GM21423 (cell line): ENCODE data around the gene IZUMO4.

ENCODE experiments used
- ATAC-seq: cut with Tn5 transposase; IDR thresholded peaks from one replicate; pipeline ENCODE4 v1.9.1; 2021; ENCODE audit warnings: mild to moderate bottlenecking, moderate library complexity; ENCODE audit not compliant: unreplicated experiment

Gene IZUMO4, protein sequence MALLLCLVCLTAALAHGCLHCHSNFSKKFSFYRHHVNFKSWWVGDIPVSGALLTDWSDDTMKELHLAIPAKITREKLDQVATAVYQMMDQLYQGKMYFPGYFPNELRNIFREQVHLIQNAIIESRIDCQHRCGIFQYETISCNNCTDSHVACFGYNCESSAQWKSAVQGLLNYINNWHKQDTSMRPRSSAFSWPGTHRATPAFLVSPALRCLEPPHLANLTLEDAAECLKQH

DNA sequence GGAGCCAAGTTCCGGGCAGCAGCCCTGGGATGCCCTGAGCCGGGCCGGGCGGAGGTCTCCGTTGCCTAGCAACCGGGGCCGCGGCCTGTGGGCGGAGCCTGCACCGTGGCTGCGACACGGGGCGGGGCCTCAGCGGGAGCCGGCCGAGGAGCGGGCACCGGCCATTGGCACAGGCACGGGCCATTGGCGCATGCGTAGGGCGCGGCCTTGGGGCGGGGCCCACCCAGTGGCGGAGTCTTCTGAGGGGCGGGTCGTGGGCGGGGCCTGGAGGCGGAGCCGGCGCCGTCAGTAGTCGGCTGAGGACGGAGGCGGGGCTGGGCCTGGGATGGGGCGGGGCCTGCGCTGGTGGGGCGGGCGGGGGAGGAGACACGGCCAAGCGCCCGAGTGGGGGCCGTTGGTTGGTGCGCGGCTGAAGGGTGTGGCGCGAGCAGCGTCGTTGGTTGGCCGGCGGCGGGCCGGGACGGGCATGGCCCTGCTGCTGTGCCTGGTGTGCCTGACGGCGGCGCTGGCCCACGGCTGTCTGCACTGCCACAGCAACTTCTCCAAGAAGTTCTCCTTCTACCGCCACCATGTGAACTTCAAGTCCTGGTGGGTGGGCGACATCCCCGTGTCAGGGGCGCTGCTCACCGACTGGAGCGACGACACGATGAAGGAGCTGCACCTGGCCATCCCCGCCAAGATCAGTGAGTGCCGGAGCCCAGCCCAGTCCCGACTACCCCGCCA, at the start of gene IZUMO4:
IZUMO4 (plus strand) TSS at position 436 of the 723 bp plus-strand sequence; CDS start at position 467, 31 bp downstream.
- ATAC-seq = peak; percentile 59

DNA sequence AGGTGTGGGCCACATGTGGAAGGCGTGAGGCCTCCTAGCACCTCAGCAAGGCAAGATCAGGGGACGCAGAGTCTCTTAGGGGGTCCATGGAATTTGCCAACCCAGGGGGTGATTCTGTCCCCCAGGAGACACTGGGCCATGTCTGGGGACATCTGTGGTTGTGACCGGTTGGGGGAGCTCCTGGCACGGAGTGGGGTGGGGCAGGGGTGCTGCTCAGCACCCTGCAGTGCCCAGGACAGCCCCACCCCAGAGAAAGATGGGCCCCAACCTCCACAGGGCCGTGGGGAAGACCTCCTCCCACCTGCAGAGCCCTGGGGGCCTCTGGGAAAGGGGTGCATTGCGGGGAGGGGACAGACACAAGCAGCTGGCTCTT, 49.7 kb upstream of the IZUMO4 start:
- ATAC-seq = no peak

DNA sequence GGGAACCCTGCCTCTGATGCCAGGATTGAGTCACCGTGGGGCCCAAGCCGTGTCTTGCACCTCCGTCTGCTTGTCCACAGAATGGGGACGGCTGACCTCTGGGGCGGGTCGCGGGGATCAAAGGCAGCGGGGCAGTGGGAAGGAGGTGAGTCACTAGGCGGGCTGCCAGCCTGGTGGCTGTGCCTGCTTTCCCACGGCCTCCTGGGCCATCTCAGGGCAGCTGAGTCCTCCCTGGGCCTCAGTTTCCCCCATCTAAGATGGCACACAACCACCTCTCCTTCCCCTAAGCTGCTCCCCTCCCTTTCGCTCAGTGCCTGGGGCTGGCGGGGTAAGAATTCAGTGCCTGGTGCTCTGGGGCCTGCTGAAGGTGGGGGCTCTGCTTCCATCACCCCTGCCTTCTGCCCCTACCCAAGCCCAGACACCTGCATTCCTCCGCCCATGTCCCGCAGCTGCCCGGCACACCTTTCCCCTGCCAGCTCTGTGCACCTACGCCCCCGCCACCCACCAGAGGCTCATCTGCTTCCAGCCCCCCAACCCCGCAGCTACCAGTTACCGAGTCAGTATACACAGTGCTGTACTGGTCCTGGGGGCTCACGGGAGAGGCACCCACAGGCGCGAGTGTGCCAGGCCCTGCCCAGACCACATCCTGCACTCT, 49.1 kb upstream of the IZUMO4 start:
- no peak for ATAC-seq

DNA sequence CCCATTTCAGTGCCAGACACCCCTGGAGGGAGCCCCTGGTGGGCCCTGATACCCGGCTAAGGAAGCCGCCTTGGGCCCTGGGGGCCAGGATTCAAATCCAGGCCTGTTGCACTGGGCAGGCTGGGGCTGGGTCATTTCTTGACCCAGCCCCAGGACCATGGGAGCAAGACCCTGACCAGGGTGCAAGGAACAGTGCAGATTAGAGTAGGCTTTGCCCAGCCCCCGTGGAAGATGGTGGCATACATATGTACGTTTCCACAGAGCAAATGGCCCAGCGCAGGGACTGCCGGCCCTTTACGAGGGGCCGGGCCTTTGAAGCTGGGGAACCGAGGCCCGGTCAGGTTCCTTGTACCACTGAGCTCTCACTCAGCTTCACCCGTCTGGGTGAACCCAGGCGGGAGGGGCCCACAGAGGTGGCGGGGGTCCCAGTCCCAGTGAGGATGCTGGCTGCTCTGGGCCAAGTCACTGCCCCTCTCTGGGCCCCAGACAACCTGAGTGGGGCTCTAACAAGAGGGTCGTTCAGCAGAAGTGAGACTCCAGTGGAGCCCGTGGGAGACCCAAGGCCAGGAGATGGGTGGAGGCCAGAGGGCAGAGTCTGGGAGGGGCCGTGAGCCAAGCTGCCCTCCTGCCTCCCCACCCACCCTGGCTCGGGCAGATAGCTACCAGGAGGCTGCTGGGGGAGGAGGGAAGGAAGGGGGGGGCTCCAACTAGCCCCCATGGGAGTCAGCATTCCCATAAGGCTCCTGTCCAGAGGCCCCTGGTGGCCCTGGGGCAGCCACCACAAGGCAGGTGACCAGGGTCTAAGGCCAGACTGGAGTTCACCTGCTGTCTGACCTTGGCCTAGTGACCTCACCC, 48.4 kb upstream of the IZUMO4 start:
- no peak for ATAC-seq

DNA sequence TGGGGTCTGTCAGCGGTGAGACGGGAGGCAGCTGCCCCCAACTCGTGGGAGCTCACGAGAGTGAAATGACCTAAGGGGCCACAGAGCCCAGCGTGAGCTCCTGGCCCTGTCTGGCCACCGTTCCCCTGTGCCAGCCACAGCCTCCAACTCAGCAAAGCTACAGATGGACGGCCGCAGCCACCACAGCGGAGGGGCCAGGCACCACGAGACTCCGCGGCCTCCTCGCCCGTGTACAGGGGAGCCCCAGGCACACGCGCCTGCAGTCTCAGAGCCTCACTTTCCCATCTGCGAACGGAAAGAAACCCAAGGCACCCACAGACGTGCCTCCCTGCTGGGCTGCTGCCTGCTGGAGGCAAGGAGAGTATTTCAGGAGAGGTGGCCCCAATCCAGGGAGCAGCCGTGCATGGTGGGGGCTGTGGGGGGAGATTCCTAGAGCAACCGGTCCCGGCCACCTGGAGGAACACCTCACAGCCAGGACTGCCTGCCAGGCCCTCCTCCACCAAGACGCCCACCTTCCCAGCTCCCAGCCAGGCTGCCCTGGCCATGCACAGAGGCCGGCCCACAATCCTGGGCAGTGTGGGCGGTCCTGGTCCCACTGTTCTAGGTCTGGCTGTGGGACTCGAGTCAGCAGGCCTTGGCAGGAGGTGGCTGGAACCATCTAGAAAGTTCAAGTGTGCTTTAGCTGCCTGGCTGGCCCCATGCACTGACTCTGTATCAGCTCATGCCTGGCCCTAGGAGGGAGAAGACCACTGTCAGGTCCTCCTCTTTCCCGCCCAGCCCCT, 47.6 kb upstream of the IZUMO4 start:
- ATAC-seq = no peak

DNA sequence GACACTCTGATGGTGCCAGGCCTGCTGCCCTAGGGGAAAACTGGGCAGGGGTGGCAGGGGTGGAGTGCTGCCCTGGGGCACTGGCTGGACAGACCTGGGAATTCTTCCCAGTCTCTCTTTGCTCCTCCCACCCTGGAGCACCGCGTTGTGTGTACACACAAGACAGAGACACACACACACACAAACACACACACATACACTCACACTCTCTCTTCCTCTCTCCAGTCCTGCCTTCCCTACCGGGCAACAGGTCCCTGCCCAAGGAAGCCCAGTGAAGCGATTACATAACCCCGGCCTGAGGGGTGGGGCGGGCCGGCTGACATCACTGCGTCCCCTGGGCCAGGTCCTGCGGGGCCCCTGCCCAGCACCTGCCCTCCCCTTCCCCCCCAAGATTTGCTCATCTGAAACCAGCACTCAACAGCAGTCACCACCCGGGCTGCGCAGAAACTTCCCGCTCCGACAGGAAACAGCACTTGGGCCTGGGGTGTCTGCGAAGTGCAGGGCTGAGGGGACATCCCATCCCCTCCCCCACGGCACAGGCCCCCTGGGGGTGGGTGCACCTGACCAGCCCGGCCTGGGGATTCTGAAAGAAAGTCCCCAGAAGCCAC, 46.9 kb upstream of the IZUMO4 start:
- no peak for ATAC-seq

DNA sequence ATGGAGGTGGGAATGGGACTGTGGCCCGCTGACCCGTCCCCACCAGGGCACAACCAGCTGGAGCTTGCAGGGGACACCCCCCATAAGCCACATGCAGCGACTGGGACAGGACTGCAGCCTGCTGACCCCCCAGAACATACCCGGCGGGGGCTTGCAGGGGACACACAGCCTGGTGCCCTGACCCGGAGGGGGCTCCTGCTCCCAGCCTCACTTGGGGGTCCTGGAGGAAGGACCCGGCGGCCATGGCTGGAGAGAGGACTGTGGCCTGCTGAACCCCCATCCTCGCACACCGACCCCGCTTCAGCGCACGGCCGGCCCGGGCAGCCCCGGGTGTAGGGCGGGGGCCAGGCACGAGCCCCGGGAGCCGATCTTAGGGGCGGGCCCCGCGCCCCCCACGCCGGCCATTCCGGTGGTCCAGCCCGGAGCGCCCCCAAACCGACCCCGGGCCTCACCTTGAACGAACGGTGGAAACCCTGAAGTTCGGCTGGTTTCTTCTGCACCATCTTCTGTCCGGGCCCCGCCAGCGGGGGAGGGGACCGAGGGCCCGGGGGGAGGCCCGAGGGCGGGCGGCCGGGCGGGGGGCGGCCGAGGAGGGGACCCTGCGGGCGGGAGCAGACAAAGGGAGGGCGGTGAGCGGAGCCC, 46.2 kb upstream of the IZUMO4 start:
- ATAC-seq = peak; percentile 2

DNA sequence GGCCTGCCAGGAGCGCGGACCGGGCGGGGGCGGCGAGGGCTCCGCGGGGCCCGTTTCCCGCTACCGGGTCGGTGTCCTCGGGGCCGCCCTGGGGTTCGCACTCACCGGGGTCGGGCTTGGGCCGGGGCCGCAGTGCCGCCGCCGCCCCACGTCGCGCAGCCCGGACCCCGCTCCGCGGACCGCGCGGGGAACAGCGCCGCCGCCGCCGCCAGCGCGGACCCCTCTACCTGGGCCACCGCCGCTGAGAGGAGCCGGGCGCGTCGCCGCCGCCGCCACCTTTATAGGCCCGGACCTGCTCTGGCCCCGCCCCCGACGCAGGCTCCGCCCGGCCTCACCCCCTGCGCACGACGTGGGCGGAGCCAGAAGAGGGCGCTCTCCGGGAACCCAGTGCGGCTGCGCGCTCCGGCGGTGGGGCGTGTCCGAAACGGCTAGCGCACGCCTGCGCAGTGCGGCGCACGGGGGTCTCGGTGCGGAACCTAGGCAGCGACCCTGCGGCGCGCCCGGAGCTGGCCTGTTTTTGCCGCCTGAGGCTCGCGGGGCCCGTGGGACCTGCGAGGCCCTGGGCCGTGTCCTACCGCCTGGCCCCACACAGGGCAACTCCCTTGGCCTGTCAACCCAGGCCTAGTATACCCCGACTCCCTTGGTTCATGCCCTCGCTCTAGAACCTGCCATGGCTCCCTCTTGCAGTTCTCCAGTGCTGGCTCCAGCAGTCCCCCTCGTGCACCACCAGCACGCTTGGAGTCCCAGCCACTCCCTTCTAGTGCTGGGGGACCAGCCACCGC, 45.5 kb upstream of the IZUMO4 start, which contains the start of gene MKNK2:
MKNK2 (minus strand) TSS at position 254 of the 782 bp plus-strand sequence. CDS start 393 bp downstream, outside the sequence.
- peak; percentile 53 for ATAC-seq

DNA sequence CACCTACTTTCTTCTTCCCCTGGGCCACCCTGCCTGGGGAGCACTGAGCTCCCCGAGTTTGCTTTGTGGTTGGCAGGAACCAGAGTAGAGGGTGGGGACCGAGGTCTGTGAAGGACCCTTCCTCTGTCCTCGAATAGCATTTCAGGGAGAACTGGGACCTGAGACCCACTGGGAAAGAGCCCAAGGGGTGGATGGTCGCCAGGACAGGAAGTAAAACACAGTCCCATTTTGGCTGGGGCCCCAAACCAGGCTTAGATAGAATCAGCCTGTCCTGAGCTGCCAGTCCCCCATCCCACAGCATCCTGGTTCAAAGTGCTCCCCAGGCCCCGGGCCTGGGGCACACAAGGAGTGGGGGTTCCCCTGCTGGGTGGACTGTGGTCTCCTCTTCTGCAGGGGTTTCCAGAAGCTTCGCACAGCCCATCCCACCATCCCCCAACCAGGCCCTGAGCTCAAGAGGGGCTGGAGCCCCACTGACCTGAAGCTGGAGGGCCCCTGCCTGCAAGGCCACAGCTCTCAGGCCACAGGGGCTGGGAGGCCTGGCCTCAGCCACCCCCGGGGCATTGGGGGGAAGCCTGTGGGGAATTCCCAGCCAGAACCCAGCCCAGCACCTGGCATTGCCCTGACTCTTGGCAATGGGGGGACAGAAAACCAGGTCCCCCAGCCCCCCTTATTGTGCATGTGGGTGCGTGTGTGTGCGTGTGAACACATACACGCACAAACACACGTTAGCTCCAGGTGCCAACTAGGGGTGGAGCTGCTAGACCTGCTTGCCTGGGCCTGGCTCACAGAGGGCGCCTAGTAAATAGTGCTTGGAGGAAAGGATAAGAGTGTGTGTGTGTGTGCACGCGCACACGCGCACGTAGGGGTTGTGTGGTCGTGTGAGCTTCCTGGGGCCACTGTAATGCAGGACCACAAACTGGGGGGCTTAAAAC, 44.7 kb upstream of the IZUMO4 start:
- ATAC-seq = no peak

DNA sequence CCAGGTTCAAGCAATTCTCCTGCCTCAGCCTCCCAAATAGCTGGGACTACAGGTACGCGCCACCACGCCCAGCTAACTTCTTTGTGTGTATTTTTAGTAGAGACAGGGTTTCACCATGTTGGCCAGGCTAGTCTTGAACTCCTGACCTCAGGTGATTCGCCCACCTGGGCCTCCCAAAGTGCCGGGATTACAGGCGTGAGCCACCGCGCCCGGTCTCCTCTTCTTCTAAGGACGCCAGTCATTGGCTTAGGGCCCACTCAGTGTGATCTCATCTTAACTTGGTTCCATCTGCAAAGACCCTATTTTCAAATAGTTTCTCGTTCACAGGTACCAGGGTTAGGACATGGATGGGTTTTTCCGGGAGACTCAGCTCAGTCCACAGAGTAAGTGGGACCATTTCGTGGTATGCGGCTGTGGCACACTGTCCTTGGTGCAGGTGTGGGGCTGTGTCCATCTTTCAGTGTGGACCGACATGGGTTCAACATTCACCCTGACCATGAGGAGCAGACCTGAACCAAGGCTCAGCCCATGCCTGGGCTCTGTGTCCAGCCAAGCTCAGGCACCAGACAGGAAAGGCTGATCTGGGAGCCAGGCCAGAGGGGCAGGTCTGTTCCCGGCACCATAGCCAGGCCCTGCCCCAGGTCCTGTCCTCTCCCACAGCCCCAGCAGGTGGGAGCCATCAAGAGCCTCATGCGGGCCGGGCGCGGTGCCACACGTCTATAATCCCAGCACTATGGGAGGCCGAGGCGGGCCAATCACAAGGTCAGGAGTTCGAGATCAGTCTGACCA, 42.9 kb upstream of the IZUMO4 start:
- ATAC-seq = no peak

DNA sequence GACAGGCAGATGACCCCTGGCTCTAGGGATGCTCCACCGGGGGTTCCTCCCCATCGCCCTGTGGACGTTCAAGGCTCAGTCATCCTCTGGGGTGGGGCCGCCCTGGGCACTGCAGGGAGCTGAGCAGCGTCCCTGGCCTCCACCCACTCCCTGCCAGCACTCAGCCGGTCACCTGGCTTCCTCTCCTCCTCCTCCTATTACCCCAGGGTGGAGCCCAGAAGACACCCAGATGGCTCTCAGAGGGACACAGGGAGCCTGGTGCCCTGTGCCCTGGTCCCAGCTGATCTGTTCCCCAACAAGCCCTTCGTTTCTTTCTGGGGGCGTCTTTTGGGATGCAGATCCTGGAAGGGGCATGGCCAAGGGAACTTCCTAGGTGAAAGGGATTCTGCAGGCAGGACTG, 42.0 kb upstream of the IZUMO4 start:
- ATAC-seq = no peak

DNA sequence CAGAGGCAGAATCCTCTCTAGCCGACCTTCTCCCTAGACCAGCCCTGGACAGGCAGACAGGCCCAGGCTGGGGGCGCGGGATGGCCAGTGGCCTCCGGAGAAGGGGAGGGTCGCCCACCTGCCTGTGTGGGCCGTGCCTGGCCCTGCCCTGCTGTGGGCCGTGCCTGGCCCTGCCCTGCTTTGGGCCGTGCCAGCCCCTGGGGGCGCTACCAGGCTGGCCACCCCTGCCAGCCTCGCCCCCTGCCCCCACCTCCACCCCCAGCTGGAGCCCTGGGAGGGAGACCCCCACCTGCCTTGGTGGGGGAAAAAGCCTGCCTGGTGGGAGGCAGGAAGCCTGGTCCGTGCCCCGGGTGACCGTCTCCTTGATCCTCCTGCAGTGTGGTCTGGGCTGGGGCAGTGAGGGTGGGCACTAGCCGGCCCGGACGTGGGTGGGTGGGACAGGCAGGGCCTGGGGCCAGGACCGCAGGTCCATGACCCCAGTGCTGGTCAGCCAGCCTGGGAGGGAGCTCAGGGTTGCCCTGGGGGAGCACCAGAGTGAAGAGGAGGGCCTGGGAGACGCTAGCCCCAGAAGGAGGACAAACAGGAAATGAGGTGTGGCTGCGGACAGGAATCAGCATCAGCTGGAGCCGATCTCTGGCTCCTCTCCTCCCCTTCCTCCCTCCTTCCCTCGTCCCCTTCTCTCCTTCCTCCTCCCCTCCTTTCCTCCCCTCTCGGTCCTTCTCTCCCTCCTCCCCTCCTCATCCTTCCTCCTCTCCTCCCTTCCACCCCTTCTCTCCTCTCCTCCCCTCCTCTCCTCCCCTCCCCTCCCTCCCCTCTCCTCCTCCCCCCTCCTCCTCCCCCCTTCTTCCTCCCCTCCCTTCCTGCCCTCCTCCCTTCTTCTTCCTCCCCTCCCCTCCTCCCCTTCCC, 40.5 kb upstream of the IZUMO4 start:
- ATAC-seq = no peak

DNA sequence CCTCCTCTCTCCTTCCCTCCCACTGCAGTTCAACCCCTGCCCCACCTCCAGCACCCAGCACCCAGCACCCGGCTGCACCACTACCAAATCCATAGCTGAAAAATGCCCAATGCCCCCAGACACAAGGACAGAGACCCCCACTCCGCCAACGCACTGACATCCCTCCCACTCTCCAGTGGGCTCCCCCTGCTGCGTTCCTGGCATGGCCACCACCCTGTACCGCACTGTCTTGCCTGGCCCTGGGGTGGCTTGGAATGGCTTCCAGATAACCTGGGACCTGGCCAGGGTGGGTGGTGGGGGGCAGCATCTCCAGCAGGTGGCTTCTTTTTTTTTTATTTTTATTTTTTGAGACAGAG, 39.9 kb upstream of the IZUMO4 start:
- no peak for ATAC-seq

DNA sequence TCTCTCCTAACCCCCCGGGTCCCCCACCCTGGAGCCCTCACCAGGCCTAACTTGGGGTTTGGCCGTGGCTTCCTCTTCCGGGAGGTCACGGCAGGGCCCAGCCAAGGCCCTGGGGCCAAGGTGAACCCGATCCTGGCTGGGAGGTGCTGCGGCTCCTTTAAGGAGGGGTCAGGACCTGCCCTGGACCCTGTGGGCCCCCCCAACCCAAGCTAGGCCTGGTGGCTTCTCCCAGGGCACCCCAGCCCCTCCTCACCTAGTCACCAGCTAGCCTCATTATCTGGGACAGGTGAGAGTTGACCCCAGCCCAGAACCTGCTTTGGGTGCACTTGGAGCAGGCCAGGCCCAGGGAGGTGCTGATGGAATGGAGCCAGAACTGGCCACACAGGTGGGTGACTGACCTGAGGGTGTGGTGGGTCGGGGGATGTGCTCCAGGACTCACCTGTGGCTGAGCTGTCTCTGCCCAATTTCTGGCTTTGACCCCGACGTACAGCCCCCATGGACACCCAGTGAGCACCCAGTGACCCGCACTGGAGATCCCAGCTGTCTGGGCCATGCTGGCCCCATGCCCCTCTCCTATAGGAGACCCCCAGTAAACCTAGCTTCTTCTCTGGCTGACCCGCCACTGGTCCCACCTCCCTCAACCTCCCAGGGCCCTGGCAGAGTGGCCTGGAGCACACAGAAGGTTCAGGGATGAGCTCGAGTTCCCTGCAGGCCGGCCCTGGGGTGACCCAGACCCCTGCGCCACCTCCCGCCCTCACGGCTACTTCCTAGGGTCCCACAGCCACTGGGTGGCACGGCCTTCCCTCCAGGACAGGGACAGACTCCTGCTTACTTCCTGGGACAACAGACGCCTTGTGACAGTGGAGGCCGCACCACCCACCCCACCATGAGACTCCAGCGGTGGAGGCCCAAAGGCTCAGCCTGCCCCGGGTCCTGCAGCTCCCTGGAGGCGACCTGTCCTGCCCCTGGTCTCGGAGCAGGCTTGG, 38.9 kb upstream of the IZUMO4 start:
- no peak for ATAC-seq
